ENCODE measurements around the gene IFIT2. TPM values are rescaled to one million over a fixed set of nuclear protein-coding genes. Genes with fewer than 3 reads are reported as not detected.
"Not testable (repeated sequence)": the region's sequence is repeated elsewhere in the genome, so short reads cannot be mapped to it uniquely, and the experiment has no call there.

Gene IFIT2
- total RNA-seq, 6 donors from 2014 or later: 7.8 to 49.0 (median 12.0) TPM

DNA sequence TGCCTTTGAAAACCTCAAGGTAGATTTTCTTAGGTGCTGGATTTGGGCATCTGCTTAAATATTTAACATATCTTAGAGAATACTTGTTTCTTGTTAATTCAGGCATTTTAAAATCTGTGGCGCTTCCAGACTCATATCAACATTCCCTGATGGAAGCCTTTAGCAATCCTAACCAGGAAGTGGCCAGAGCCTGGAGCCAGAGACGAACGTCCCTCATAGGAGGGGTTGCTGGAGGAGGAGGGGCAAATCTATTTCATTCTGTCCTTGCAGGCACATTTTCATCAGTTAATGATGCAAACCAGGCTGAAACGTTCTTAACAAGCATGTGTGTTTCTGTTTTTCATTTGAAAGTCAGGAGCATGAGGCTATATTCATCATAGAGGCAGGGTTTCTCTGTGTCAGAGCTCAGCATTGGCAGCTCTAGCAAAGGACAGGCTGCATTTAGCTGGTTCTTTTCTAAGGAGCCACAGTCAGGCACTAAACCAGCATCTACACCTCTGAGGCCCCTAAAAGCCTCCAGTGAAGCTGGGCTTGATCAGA lies 17.8 kb upstream of the IFIT2 start:
- Histone ChIP-seq H3K27me3 (no peaks in the 10 kb centered on the region), H3K9me3 (no peaks in the 10 kb centered on the region), H3K4me1 (peaks cover 9 to 23% (median 17%) of the 10 kb centered on the region in 4 donors), H3K4me3 (peak overlapping the region in 2 of 4 donors; percentile 20 to 21), H3K36me3 (no peaks in the 10 kb centered on the region), H3K27ac (peak overlapping the region; percentile 60 to 75 (median 68))
- 15 to 20% methylated on average over 4 of the region's 4 CpGs for WGBS, 2 donors
- no peak for DNase-seq
- ATAC-seq (ENCODE audit: low FRiP score in 2 of 2): peak; percentile 78 to 95
- TF ChIP-seq POLR2AphosphoS5 (IDR thresholded peaks at IDR 0.05) (peak in 1 of 2 donors; percentile 45), CTCF (IDR thresholded peaks at IDR 0.05) (no peak)

GRCh38 chr10:89284711-89285110 lies 17.1 kb upstream of the IFIT2 start:
- H3K9me3 ChIP-seq; DNase-seq; H3K4me3 ChIP-seq; H3K36me3 ChIP-seq; H3K27me3 ChIP-seq; ATAC-seq (ENCODE audit: low FRiP score in 2 of 2): not testable (repeated sequence)
- 92 to 94% methylated on average over 6 of the region's 6 CpGs for WGBS, 2 donors
- Histone ChIP-seq H3K27ac (peak overlapping the region; percentile 60 to 75 (median 68)), H3K4me1 (peaks cover 2 to 17% (median 13%) of the 10 kb centered on the region in 4 donors)

GRCh38 chr10:89285303-89285702 lies 16.5 kb upstream of the IFIT2 start:
- not testable (repeated sequence) for H3K36me3 ChIP-seq; ATAC-seq (ENCODE audit: low FRiP score in 2 of 2); H3K4me3 ChIP-seq; DNase-seq; H3K9me3 ChIP-seq; H3K27ac ChIP-seq; H3K27me3 ChIP-seq
- H3K4me1 ChIP-seq: peaks cover 0 to 17% (median 12%) of the 10 kb centered on the region in 4 donors
- WGBS, 2 donors: 86 to 95% methylated on average over 4 of the region's 4 CpGs

- 50 to 74% methylated on average over 3 of the region's 3 CpGs for WGBS, 2 donors
Measured at GRCh38 chr10:89294721-89295239, 7.1 kb upstream of the IFIT2 start.

DNA sequence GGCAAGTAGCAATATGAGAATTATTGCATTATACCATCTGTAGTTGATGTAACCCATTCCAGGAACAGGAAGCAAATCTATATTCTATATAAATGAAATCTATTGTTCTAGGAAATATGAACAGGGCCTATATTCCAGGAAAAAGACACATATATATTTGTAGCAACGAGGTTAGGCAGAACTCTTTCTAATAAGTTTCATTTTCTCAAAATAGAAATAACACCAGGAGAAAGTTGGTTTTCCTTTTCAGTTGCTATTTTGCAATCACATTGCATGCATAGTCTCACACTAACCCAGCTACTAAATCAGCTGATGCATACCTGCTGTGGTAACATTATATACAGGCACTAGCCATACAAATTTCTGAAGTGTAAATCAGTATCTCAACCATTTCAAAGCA lies 6.2 kb upstream of the IFIT2 start:
- DNase-seq: no peak
- Histone ChIP-seq H3K27ac (peak overlapping the region; percentile 61 to 81 (median 69)), H3K36me3 (no peaks in the 10 kb centered on the region), H3K4me1 (peaks cover 10 to 18% (median 15%) of the 10 kb centered on the region in 4 donors), H3K9me3 (no peaks in the 10 kb centered on the region), H3K4me3 (no peak overlapping the region), H3K27me3 (no peaks in the 10 kb centered on the region)
- WGBS, 2 donors: 0 to 20% methylated on average over 1 of the region's 1 CpG
- peak in 1 of 2 donors; percentile 56 for ATAC-seq (ENCODE audit: low FRiP score in 2 of 2)
- TF ChIP-seq POLR2AphosphoS5 (IDR thresholded peaks at IDR 0.05) (peak in 1 of 2 donors; percentile 31), CTCF (IDR thresholded peaks at IDR 0.05) (no peak)

More at GRCh38 chr10:89294721-89295239, 7.1 kb upstream of the IFIT2 start:
- no peaks in the 10 kb centered on the region for H3K27me3 ChIP-seq
- ATAC-seq (ENCODE audit: low FRiP score in 2 of 2) (no peak), DNase-seq (no peak)
- H3K9me3 ChIP-seq: no peaks in the 10 kb centered on the region
- H3K27ac ChIP-seq: peak overlapping the region in 2 of 4 donors; percentile 61 to 81
- no peak for TF ChIP-seq EP300 (IDR thresholded peaks at IDR 0.05)
- no peak for TF ChIP-seq POLR2AphosphoS5 (IDR thresholded peaks at IDR 0.05)
- TF ChIP-seq CTCF (IDR thresholded peaks at IDR 0.05): no peak
- no peak for TF ChIP-seq POLR2A (IDR thresholded peaks at IDR 0.05)
- peaks cover 10 to 18% (median 15%) of the 10 kb centered on the region in 4 donors for H3K4me1 ChIP-seq
- no peaks in the 10 kb centered on the region for H3K36me3 ChIP-seq
- H3K4me3 ChIP-seq: no peak overlapping the region

GRCh38 chr10:89296220-89296648 lies 5.6 kb upstream of the IFIT2 start:
- ATAC-seq (ENCODE audit: low FRiP score in 2 of 2) (peak in 1 of 2 donors; percentile 79), DNase-seq (no peak)
- H3K27me3 ChIP-seq: no peaks in the 10 kb centered on the region
- peaks cover 15 to 24% (median 20%) of the 10 kb centered on the region in 4 donors for H3K4me1 ChIP-seq
- peak overlapping the region; percentile 61 to 81 (median 69) for H3K27ac ChIP-seq
- no peak overlapping the region for H3K4me3 ChIP-seq
- 35 to 38% methylated on average over 5 of the region's 5 CpGs for WGBS, 2 donors
- no peaks in the 10 kb centered on the region for H3K9me3 ChIP-seq
- H3K36me3 ChIP-seq: no peaks in the 10 kb centered on the region
- TF ChIP-seq POLR2A (IDR thresholded peaks at IDR 0.05): no peak
- no peak for TF ChIP-seq CTCF (IDR thresholded peaks at IDR 0.05)
- TF ChIP-seq POLR2AphosphoS5 (IDR thresholded peaks at IDR 0.05): peak in 1 of 2 donors; percentile 37
- TF ChIP-seq EP300 (IDR thresholded peaks at IDR 0.05): no peak
